Stimulated activated CD8-positive, alpha-beta memory T cell treated with anti-CD3 and anti-CD28 coated beads, Interleukin-12 subunit alpha, Interleukin-12 subunit beta, amount 100 ng/mL, for 24 hours (primary cell): Measurements from ENCODE around the gene GALNT2.

ENCODE experiments used
- DNase-seq: peaks from one replicate; pipeline ENCODE4 v3.0.0-alpha.2; 2020; ENCODE audit errors: extremely low read depth

Gene GALNT2

GRCh38 chr1:230186874-230187273 is 119.8 kb downstream of the GALNT2 start:
- no peak for DNase-seq

- no peak for DNase-seq
Observed at GRCh38 chr1:230187290-230187689, 120.3 kb downstream of the GALNT2 start.

- DNase-seq = no peak
Observed at GRCh38 chr1:230188826-230189225, 121.8 kb downstream of the GALNT2 start.

- DNase-seq = no peak
Observed at GRCh38 chr1:230189341-230189740, 122.3 kb downstream of the GALNT2 start.

GRCh38 chr1:230189824-230190223 is 122.8 kb downstream of the GALNT2 start:
- no peak for DNase-seq

- DNase-seq = no peak
Observed at GRCh38 chr1:230191079-230191804, 124.2 kb downstream of the GALNT2 start.

- no peak for DNase-seq
Observed at GRCh38 chr1:230191855-230192254, 124.8 kb downstream of the GALNT2 start.

GRCh38 chr1:230194525-230194924 is 127.5 kb downstream of the GALNT2 start:
- DNase-seq = no peak

GRCh38 chr1:230195199-230195598 is 128.2 kb downstream of the GALNT2 start:
- no peak for DNase-seq

- no peak for DNase-seq
Observed at GRCh38 chr1:230196077-230196476, 129.0 kb downstream of the GALNT2 start.

- DNase-seq = no peak
Observed at GRCh38 chr1:230197644-230198567, 130.9 kb downstream of the GALNT2 start.

GRCh38 chr1:230199034-230199433 is 132.0 kb downstream of the GALNT2 start:
- DNase-seq = no peak

GRCh38 chr1:230199554-230199953 is 132.5 kb downstream of the GALNT2 start:
- no peak for DNase-seq

- no peak for DNase-seq
Observed at GRCh38 chr1:230200276-230200675, 133.2 kb downstream of the GALNT2 start.

GRCh38 chr1:230201445-230201844 is 134.4 kb downstream of the GALNT2 start:
- DNase-seq = no peak

GRCh38 chr1:230204842-230205241 is 137.8 kb downstream of the GALNT2 start:
- DNase-seq = no peak

GRCh38 chr1:230205719-230206198 is 138.7 kb downstream of the GALNT2 start:
- no peak for DNase-seq

- DNase-seq = no peak
Observed at GRCh38 chr1:230206207-230206606, 139.2 kb downstream of the GALNT2 start.

GRCh38 chr1:230206976-230207375 is 139.9 kb downstream of the GALNT2 start:
- no peak for DNase-seq

- DNase-seq = no peak
Observed at GRCh38 chr1:230207598-230207997, 140.6 kb downstream of the GALNT2 start.

GRCh38 chr1:230208619-230209261 is 141.7 kb downstream of the GALNT2 start:
- DNase-seq = no peak

GRCh38 chr1:230210326-230210980 is 143.4 kb downstream of the GALNT2 start:
- DNase-seq = no peak
